HG03097 (cell line): ENCODE measurements around the gene IFNA7.
A peak's percentile ranks its signal among the peaks of the same experiment; 100 is the strongest.
"Not testable (repeated sequence)": the region's sequence is repeated elsewhere in the genome, so short reads cannot be mapped to it uniquely, and the experiment has no call there.

Source experiments
- ATAC-seq: cut with Tn5 transposase; IDR thresholded peaks from one replicate; pipeline ENCODE4 v1.9.1; 2021; ENCODE audit not compliant: unreplicated experiment, low FRiP score

IFNA7 gene

GRCh38 chr9:21182810-21183736 is 18.9 kb downstream of the IFNA7 start:
- peak; percentile 88 for ATAC-seq

GRCh38 chr9:21174671-21175070 is 27.3 kb downstream of the IFNA7 start:
- no peak for ATAC-seq

- ATAC-seq: no peak
These were observed 29.8 kb downstream of the IFNA7 start for GRCh38 chr9:21172156-21172555.

GRCh38 chr9:21171351-21171750 is 30.7 kb downstream of the IFNA7 start:
- no peak for ATAC-seq

GRCh38 chr9:21166560-21166959 is 35.4 kb downstream of the IFNA7 start, which contains the start of gene IFNA21:
Gene IFNA21 (minus strand): TSS chr9:21166660. CDS start chr9:21166612, 48 bp downstream.
- ATAC-seq: not testable (repeated sequence)

GRCh38 chr9:21165516-21165915 is 36.5 kb downstream of the IFNA7 start:
- ATAC-seq: no peak

GRCh38 chr9:21160178-21160577 is 41.8 kb downstream of the IFNA7 start:
- ATAC-seq: peak; percentile 89

GRCh38 chr9:21155501-21155900 is 46.5 kb downstream of the IFNA7 start:
- ATAC-seq: no peak

GRCh38 chr9:21154018-21154608 is 47.9 kb downstream of the IFNA7 start:
- ATAC-seq: peak; percentile 79

GRCh38 chr9:21153336-21154017 is 48.5 kb downstream of the IFNA7 start:
- peak; percentile 24 for ATAC-seq
